Fibroblast of mammary gland (primary cell): ENCODE data around the gene ABCA4.

Source experiments
- DNase-seq: peaks from one replicate; pipeline ENCODE4 v3.0.0-alpha.2; 2010; ENCODE audit warnings: low read depth
- H3K4me3 ChIP-seq: 2 replicates; pipeline ENCODE4 v1.5.1; 2011; ENCODE audit warnings: low read depth, mild to moderate bottlenecking, low read length, moderate library complexity; ENCODE audit not compliant: control insufficient read depth
- TF ChIP-seq, protein P1 (sequence below): conservative IDR thresholded peaks from 2 replicates; pipeline ENCODE4 v1.5.1; 2011; ENCODE audit warnings: low read depth, low read length, inconsistent platforms; ENCODE audit not compliant: control insufficient read depth, insufficient read depth

Gene ABCA4

DNA sequence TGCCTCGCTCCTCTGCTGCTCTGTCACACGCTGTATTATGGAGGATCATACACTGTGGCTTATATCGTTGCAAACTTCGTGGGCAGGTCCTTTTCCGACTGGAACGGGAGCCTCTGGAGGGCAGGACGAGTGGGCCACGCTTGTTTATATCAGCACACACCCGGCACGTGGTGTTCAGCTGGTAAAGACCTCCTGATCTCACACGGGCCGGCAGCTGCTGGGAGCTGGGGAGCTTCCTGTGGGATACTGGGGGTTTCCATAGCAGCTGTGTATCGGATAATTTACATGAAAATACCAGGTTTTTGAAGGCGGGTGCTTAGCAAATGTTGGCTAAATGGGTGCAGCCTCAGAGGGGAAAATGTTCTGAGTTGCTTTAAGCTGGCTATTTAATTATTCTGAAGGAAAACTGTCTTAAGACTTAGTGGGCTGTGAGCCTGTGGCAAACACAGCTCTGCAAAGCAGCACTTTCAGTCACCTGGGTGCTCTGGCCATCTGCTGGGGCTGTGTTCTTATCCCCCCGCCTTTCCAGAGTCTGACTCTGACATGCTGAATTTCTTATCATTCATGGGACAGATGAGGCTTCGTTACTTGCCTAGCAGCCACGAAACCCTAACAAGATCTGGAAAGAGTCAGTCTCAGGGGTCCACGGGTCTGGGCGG, 108.1 kb downstream of the ABCA4 start:
- TF ChIP-seq, protein P1, sequence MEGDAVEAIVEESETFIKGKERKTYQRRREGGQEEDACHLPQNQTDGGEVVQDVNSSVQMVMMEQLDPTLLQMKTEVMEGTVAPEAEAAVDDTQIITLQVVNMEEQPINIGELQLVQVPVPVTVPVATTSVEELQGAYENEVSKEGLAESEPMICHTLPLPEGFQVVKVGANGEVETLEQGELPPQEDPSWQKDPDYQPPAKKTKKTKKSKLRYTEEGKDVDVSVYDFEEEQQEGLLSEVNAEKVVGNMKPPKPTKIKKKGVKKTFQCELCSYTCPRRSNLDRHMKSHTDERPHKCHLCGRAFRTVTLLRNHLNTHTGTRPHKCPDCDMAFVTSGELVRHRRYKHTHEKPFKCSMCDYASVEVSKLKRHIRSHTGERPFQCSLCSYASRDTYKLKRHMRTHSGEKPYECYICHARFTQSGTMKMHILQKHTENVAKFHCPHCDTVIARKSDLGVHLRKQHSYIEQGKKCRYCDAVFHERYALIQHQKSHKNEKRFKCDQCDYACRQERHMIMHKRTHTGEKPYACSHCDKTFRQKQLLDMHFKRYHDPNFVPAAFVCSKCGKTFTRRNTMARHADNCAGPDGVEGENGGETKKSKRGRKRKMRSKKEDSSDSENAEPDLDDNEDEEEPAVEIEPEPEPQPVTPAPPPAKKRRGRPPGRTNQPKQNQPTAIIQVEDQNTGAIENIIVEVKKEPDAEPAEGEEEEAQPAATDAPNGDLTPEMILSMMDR = no peak
- H3K4me3 ChIP-seq = no peak overlapping the region
- no peak for DNase-seq

DNA sequence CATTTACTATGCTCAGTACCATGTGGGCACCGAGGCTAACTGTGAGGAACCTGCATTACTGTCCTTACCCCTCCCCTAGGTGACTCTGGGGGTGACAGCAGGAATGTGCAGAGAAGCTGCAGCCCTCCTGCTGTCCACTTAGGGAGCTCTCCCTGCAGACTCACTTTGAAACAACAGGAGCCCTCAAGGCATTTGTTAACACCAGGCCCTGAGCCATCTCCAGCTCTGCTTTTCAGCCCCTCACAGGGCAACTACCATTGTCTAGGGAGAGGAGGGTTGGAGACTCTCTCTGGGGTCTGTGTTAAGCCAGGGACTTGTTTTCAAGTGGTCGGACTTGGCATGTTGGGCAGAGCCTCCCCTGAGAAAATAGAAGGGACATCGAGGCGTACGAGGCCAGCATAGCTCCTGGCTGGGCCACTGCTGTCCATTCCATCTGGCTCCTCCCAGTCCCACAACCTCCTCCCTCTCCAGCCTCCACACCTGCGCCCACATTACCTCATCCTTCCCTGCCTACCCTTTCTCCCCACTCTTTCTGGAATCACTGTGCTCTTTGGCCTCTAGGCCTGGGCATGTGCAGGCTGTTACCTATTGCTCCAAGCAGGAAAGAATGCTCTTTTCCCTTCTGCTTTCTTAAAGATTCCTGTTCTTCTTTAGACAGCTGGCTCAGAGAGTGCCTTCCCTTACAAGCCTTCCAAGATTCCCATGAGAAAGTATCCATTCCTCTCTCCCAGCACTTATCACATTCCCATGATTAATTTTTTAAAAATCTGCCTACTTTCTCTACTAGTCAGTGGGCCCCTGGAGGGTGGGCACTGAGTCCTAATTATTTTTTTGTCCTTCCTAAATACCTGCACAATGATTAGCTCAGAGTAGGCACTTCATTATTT, 109.0 kb downstream of the ABCA4 start:
- no peak overlapping the region for H3K4me3 ChIP-seq
- TF ChIP-seq, protein P1 = no peak
- DNase-seq = no peak

GRCh38 chr1:94011129-94011528, 109.8 kb downstream of the ABCA4 start:
- TF ChIP-seq, protein P1 = no peak
- H3K4me3 ChIP-seq = no peak overlapping the region
- no peak for DNase-seq

DNA sequence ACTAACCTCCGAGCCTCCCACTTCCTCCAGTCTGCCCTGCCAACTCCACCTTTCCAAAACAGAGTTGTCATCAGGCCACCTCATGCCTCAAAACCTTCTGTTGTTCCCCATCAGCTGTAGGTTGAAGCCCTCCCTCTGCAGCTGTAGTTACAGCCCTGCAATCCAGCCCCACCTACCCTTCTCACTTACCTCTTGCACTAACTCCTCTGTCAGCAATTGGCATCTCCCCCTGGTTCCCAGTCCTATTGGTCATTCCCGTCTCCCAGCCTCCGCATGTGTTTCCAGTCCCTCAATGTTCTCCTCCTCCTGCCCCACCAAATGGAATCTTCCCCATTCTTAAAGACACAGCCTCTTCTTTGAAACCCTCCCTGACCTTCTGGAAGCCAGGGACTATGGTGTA, 111.6 kb downstream of the ABCA4 start:
- H3K4me3 ChIP-seq = no peak overlapping the region
- DNase-seq = no peak
- TF ChIP-seq, protein P1 = no peak

- no peak overlapping the region for H3K4me3 ChIP-seq
- DNase-seq = no peak
- TF ChIP-seq, protein P1 = no peak
These were observed 114.3 kb downstream of the ABCA4 start for GRCh38 chr1:94006604-94007003.

DNA sequence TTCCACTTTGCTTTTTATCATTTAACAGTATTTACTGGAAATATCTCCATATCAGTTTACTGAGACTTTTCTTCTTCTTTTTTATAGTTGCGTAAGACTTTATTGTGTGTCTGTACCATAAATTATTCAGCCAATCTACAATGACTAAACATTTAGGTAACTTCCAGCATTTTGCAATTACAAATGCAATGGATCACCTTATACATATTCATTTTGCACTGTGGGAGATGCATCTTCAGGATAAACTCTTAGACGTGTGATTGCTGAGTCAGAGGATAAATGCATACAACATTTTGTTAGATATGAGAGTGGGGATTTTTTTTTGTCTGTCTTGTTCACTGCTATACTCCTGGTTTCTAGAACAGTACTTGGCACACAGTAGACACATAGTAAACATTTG, 116.0 kb downstream of the ABCA4 start:
- TF ChIP-seq, protein P1 = no peak
- no peak overlapping the region for H3K4me3 ChIP-seq
- peak; percentile 61 for DNase-seq
